ENCODE results near the gene STARD10. TPM values are rescaled to one million over a fixed set of nuclear protein-coding genes. Genes with fewer than 3 reads are reported as not detected.

The STARD10 gene
- total RNA-seq, 2 experiments from 2014 or later, result 8.1 to 8.6 TPM

DNA sequence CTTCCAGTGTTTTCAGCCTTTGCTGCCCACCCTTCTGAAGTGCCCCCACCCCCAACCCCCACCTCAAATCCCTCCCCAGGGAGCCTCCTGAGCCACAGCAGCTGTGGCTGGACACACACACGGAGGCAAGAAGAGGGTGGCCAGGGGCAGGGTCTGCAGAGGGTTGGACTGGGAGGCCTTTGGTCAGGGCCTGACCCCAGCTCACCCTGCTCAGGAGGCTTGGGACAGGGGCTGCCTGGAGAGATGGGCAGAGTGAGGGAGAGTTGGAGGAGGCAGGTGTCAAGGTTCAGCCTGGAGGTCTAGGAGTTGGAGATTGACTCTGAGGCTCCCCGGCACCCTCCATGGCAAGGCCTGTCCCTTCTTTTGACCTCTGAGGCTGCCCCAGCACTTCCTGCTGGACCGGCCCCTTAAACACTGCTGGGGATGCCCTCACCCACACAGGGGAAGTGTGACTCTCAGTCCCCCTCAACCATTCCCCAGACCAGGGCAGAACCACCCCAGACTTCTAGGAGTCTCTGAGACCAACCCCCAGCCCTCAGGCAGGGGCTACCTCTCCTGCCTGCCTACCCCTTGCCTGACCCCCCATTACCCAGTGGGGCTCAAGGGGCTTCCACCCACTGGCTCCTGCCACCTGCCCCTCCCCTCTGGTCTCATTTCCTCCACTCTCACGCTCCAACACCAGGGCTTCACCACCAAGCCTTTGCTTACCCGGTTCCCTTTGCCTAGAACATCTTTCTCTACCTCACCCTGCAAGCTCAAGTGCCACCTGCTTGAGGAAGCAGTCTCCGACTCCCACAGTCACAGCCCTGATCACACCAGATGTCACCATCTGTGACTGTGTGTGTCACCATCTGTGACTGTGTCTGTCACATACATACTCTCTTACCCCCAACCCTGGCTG is 50.3 kb downstream of the STARD10 start:
- DNase-seq (peak; percentile 41), ATAC-seq (peak; percentile 70)
- ChIA-PET CTCF (interaction anchor here (1.3 kb wide), 1 partner anchor 18 kb away, joined by 4 read pairs; no protein-coding TSS in a partner anchor), POLR2A (no interaction called here)
- TF ChIP-seq, protein P1, sequence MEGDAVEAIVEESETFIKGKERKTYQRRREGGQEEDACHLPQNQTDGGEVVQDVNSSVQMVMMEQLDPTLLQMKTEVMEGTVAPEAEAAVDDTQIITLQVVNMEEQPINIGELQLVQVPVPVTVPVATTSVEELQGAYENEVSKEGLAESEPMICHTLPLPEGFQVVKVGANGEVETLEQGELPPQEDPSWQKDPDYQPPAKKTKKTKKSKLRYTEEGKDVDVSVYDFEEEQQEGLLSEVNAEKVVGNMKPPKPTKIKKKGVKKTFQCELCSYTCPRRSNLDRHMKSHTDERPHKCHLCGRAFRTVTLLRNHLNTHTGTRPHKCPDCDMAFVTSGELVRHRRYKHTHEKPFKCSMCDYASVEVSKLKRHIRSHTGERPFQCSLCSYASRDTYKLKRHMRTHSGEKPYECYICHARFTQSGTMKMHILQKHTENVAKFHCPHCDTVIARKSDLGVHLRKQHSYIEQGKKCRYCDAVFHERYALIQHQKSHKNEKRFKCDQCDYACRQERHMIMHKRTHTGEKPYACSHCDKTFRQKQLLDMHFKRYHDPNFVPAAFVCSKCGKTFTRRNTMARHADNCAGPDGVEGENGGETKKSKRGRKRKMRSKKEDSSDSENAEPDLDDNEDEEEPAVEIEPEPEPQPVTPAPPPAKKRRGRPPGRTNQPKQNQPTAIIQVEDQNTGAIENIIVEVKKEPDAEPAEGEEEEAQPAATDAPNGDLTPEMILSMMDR (IDR thresholded peaks at IDR 0.05), result no peak
- H3K4me3 Mint-ChIP-seq, result no peak overlapping the region
- H3K9me3 Mint-ChIP-seq, result no peaks in the 10 kb centered on the region
- H3K4me1 Mint-ChIP-seq (ENCODE audit: low read depth), result peaks cover 52% of the 10 kb centered on the region
- intact Hi-C loops (cut with micrococcal nuclease), result no loop called here
- H3K27ac Mint-ChIP-seq, result peak overlapping the region; percentile 85
- no peaks in the 10 kb centered on the region for H3K27me3 Mint-ChIP-seq
- H3K36me3 Mint-ChIP-seq (ENCODE audit: low read depth), result no peaks in the 10 kb centered on the region

DNA sequence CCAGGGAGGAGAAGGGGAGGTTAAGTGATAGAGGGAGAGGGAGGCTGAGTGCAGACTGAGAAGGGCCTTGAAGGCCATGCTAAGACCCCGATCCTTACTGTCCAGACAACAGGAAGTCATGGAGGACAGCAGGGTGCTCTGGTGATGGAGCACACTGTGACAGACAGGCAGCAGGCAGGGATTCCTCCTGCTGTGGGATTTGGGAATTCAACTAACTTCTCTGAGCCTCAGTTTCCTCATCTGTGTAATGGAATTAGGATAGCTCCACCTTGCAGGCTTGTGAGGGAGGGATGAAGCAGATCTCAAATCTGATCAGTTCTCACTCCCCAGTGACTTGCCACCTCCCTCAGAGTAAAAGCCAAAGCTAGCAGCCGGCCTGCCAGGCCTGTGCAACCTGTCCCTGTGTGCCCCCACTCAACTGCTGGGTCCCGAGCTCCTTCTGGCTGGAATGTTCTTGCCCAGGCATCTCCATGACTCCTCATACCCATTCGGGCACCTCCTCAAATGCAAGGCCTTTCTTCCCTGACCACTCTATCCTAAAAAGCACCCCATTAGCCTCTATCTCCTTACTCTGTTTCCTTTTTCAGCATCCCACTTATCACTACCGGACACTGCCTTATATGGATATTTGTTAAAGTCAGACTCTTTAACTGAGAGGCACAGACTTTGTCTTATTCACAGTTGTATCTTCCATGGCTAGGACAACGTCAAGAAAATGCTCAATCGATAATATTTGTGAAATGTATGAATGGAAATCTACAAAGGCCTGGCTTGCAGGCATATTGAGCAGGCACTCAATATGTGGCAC is 51.1 kb downstream of the STARD10 start:
- ChIA-PET POLR2A (no interaction called here), CTCF (interaction anchor here (1.3 kb wide), 1 partner anchor 18 kb away, joined by 4 read pairs; no protein-coding TSS in a partner anchor)
- peaks cover 57% of the 10 kb centered on the region for H3K4me1 Mint-ChIP-seq (ENCODE audit: low read depth)

DNA sequence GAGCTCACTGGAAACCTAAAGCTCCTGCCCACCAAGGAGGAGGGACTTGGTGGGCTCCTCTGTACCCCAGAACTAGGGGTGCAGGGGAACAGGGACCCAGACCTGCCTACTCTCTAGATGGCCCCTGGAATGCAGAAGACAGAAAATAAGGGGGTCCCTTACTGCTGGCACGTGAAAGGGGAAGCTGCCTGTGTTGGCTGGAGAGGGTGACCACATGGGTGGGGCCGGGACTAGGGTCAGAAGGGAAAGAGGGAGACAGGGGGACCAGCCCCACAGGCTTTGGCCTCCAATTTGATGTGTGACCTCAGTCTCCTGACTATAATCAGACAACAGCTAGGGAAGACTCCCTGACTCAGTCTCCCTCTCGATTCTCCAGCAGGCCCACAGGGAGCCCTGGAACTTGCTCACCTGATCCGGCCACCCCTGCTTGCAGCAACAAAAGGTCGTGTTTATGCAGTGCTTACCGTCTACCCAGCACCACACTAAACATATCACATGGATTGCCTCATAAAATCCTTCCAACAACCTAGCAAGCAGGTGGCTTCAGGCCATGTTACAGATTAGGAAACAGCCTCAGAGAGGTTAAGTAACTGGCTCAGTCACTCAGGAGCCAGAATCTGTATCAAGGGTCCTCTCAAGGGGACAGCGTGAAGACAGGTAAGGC is 51.9 kb downstream of the STARD10 start:
- intact Hi-C loops (cut with micrococcal nuclease), result no loop called here
- Mint-ChIP-seq H3K36me3 (ENCODE audit: low read depth) (no peaks in the 10 kb centered on the region), H3K27me3 (no peaks in the 10 kb centered on the region), H3K27ac (peak overlapping the region; percentile 11), H3K9me3 (no peaks in the 10 kb centered on the region), H3K4me3 (no peak overlapping the region), H3K4me1 (ENCODE audit: low read depth) (peaks cover 65% of the 10 kb centered on the region)
- ChIA-PET POLR2A (interaction anchor here (1.1 to 2.3 kb wide), 2 partner anchors 71 to 74 kb away, joined by 3 to 6 read pairs; no protein-coding TSS in a partner anchor), CTCF (interaction anchor here (1.3 kb wide), 1 partner anchor 17 kb away, joined by 4 read pairs; no protein-coding TSS in a partner anchor)
- no peak for DNase-seq
- TF ChIP-seq, protein P1 (IDR thresholded peaks at IDR 0.05), result no peak
- no peak for ATAC-seq

More for the DNA sequence above, 51.1 kb downstream of the STARD10 start:
- H3K4me3 Mint-ChIP-seq, result no peak overlapping the region
- no peaks in the 10 kb centered on the region for H3K36me3 Mint-ChIP-seq (ENCODE audit: low read depth)
- TF ChIP-seq, protein P1 (IDR thresholded peaks at IDR 0.05), result no peak
- no peak for ATAC-seq
- peak overlapping the region; percentile 11 for H3K27ac Mint-ChIP-seq
- no peaks in the 10 kb centered on the region for H3K27me3 Mint-ChIP-seq
- DNase-seq, result no peak
- intact Hi-C loops (cut with micrococcal nuclease), result no loop called here
- H3K9me3 Mint-ChIP-seq, result no peaks in the 10 kb centered on the region

DNA sequence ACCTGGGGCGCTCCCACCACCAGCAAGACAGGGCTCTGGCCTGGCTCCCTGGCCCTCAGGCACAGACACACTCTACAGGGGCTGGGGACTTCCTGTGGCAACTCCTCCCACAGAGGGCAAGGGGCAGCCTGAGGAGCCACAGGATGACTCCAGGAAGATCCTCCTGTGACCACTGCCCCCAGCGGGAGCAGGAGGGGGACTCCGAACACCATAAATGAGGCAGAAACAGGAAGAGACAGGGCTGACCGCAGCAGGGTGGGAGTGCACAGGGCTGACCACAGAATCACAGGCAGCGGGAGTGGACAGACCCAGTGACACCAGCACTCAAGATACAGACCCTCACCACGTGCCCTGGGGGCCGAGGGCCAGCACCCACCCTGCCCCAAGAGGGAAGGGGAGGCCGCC is 52.4 kb downstream of the STARD10 start:
- no peaks in the 10 kb centered on the region for H3K9me3 Mint-ChIP-seq
- H3K27ac Mint-ChIP-seq, result peak overlapping the region; percentile 77
- TF ChIP-seq, protein P1 (IDR thresholded peaks at IDR 0.05), result no peak
- H3K4me3 Mint-ChIP-seq, result no peak overlapping the region
- H3K27me3 Mint-ChIP-seq, result no peaks in the 10 kb centered on the region
- intact Hi-C loops (cut with micrococcal nuclease), result no loop called here
- CTCF ChIA-PET, result interaction anchor here (2.3 kb wide), 1 partner anchor 16 kb away, joined by 6 read pairs; no protein-coding TSS in a partner anchor
- POLR2A ChIA-PET, result interaction anchor here (1.0 to 2.3 kb wide), 4 partner anchors 9 to 75 kb away, joined by 3 to 6 read pairs (median 5); no protein-coding TSS in a partner anchor
- peaks cover 70% of the 10 kb centered on the region for H3K4me1 Mint-ChIP-seq (ENCODE audit: low read depth)
- H3K36me3 Mint-ChIP-seq (ENCODE audit: low read depth), result no peaks in the 10 kb centered on the region
- ATAC-seq, result no peak
- DNase-seq, result peak; percentile 16
